GM10248 (cell line): ENCODE data around the gene SHROOM2.

Experiments
- CTCF ChIA-PET: fragments of 300-600 bp; sonication (Branson Sonifier 250); formaldehyde crosslinking; extraction: SDS; loops from one replicate; lab custom pipeline; 2021; ENCODE audit warnings: antibody characterized with exemption; lab: Yijun Ruan, JAX
- POLR2A ChIA-PET: fragments of 350-650 bp; sonication (Branson Sonifier 250); formaldehyde crosslinking; extraction: SDS; loops from one replicate; lab custom pipeline; 2020; ENCODE audit warnings: antibody characterized with exemption; lab: Yijun Ruan, JAX
- DNase-seq: peaks from one replicate; pipeline ENCODE4 v3.0.0; 2012; ENCODE audit errors: extremely low spot score
- TF ChIP-seq, protein P1 (sequence below): IDR thresholded peaks from 2 replicates; pipeline ENCODE4 v1.5.1; 2012; ENCODE audit warnings: mild to moderate bottlenecking, low read depth; ENCODE audit errors: extremely low read depth, missing control alignments, control extremely low read depth

SHROOM2 gene

DNA sequence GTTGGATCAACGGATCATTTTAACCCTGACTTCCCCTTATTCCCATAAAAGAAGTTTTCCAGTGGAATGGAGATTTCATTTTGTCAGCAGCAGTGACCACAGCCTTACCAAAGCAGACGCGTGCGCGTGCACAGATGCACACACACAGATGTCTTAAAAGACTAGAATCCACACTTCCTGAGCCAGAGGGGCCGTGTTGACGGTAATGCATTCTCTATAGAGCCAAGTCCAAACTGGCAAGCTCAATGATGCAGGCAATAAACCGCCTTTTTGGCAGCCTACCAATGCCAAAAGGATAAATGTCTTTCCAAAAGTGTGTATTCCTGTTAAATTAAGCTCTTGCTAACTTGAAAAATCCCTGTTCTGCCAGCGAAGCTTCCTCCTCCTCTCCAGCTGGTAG is 162.2 kb downstream of the SHROOM2 start:
- POLR2A ChIA-PET = no interaction called here
- CTCF ChIA-PET = interaction anchor here (0.7 to 1.8 kb wide), 2 partner anchors 170 to 171 kb away, joined by 3 to 6 read pairs; no protein-coding TSS in a partner anchor
- TF ChIP-seq, protein P1, sequence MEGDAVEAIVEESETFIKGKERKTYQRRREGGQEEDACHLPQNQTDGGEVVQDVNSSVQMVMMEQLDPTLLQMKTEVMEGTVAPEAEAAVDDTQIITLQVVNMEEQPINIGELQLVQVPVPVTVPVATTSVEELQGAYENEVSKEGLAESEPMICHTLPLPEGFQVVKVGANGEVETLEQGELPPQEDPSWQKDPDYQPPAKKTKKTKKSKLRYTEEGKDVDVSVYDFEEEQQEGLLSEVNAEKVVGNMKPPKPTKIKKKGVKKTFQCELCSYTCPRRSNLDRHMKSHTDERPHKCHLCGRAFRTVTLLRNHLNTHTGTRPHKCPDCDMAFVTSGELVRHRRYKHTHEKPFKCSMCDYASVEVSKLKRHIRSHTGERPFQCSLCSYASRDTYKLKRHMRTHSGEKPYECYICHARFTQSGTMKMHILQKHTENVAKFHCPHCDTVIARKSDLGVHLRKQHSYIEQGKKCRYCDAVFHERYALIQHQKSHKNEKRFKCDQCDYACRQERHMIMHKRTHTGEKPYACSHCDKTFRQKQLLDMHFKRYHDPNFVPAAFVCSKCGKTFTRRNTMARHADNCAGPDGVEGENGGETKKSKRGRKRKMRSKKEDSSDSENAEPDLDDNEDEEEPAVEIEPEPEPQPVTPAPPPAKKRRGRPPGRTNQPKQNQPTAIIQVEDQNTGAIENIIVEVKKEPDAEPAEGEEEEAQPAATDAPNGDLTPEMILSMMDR = no peak
- no peak for DNase-seq

DNA sequence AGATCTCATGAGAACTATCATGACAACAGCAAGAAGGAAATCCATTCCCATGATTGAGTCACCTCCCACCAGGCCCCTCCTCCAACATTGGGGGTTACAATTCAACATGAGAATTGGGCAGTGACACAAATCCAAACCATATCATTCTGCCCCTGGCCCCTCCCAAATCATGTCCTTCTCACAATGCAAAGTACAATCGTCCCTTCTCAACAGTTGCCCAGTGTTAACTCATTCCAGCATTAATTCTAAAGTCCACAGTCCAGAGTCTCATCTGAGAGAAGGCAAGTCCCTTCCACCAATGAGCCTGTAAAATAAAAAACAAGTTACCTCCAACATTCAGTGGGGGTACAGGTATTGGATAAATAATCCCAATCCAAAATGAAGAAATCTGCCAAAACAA is 166.1 kb downstream of the SHROOM2 start:
- TF ChIP-seq, protein P1 = no peak
- ChIA-PET CTCF (interaction anchor here (0.8 kb wide), 1 partner anchor 167 kb away, joined by 3 read pairs; no protein-coding TSS in a partner anchor), POLR2A (no interaction called here)
- no peak for DNase-seq

DNA sequence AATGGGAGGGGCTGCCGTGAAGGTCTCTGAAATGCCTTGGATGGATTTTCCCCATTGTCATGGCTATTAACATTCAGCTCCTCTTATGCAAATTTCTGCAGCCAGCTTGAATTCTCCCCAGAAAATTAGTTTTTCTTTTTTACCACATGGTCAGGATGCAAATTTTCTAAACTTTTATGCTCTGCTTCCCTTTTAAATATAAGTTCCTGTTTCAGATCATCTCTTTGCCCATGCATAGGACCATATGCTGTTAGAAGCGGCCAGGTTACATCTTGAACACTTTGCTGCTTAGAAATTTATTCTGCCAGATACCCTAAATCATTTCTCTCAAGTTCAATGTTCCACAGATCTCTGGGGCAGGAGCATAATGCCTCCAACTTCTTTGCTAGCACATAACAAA is 167.2 kb downstream of the SHROOM2 start:
- TF ChIP-seq, protein P1 = no peak
- CTCF ChIA-PET = no interaction called here
- POLR2A ChIA-PET = no interaction called here
- DNase-seq = no peak

GRCh38 chrX:9955506-9955905 is 169.3 kb downstream of the SHROOM2 start:
- TF ChIP-seq, protein P1 = no peak
- no peak for DNase-seq
- POLR2A ChIA-PET = no interaction called here
- CTCF ChIA-PET = interaction anchor here (1.7 kb wide), 1 partner anchor 164 kb away, joined by 5 read pairs; no protein-coding TSS in a partner anchor

GRCh38 chrX:9957743-9958142 is 171.5 kb downstream of the SHROOM2 start:
- CTCF ChIA-PET = no interaction called here
- POLR2A ChIA-PET = no interaction called here
- TF ChIP-seq, protein P1 = no peak
- DNase-seq = no peak

DNA sequence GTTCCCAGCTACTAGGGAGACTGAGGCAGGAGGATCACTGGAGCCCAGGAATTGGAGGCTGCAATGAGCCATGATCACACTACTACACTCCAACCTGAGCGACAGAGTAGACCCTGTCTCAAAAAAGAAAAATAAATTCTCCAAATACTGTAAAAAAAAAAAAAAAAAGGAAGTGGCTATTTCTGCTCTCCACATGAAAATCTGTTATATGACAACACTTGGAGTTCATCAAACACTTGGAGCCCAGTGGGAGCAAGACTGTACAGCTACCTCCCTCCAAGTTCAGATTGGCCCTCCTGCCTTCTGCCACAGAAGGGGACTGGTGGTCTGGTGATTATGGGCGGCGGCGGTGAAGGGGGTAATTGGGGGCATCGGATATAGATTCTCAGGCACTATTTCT is 172.0 kb downstream of the SHROOM2 start:
- TF ChIP-seq, protein P1 = no peak
- CTCF ChIA-PET = no interaction called here
- POLR2A ChIA-PET = no interaction called here
- DNase-seq = no peak
